ENCODE results near the gene KPNB1.
A peak's percentile ranks its signal among the peaks of the same experiment; 100 is the strongest.

KPNB1 gene

GRCh38 chr17:47686664-47687327, 37.1 kb downstream of the KPNB1 start:
- Histone ChIP-seq H3K36me3 (ENCODE audit: insufficient read depth, low read length) (peaks cover 42% of the 10 kb centered on the region), H3K4me2 (ENCODE audit: insufficient read depth, low read length) (no peak overlapping the region), H3K27ac (ENCODE audit: low read length) (no peak overlapping the region), H2AFZ (ENCODE audit: low read depth, low read length) (no peak overlapping the region), H3K79me2 (ENCODE audit: insufficient read depth, low read length) (no peaks in the 10 kb centered on the region), H3K9ac (ENCODE audit: low read depth, low read length) (no peak overlapping the region), H3K4me1 (ENCODE audit: insufficient read depth, low read length) (no peaks in the 10 kb centered on the region), H4K20me1 (ENCODE audit: insufficient read depth, low read length) (peaks cover 21% of the 10 kb centered on the region; the same call in 1 of the 2 replicates), H3K9me3 (ENCODE audit: insufficient read depth, low read length, severe bottlenecking) (no peaks in the 10 kb centered on the region), H3K4me3 (ENCODE audit: low read depth in 1 of 2, low read length in 2 of 2) (no peak overlapping the region), H3K27me3 (ENCODE audit: insufficient read depth, low read length, poor library complexity) (no peaks in the 10 kb centered on the region)
- no peak; the same call in 2 of the 3 replicates for ATAC-seq (ENCODE audit: insufficient read depth, low read depth)
- TF ChIP-seq CTCF (IDR thresholded peaks at IDR 0.05; ENCODE audit: borderline replicate concordance, extremely low read depth, low read length, poor library complexity, severe bottlenecking) (no peak), EZH2 (IDR thresholded peaks at IDR 0.05; ENCODE audit: borderline replicate concordance, low read depth, low read length, severe bottlenecking) (no peak)
- DNase-seq = no peak

- Histone ChIP-seq H3K27me3 (ENCODE audit: insufficient read depth, low read length, poor library complexity) (no peaks in the 10 kb centered on the region), H3K9me3 (ENCODE audit: insufficient read depth, low read length, severe bottlenecking) (no peaks in the 10 kb centered on the region), H3K79me2 (ENCODE audit: insufficient read depth, low read length) (no peaks in the 10 kb centered on the region), H4K20me1 (ENCODE audit: insufficient read depth, low read length) (peaks cover 22% of the 10 kb centered on the region; the same call in 1 of the 2 replicates), H3K9ac (ENCODE audit: low read depth, low read length) (no peak overlapping the region), H2AFZ (ENCODE audit: low read depth, low read length) (no peak overlapping the region), H3K4me1 (ENCODE audit: insufficient read depth, low read length) (0 out of 2 replicates have a peak, but pooled peaks cover under 1% of the 10 kb centered on the region), H3K4me3 (ENCODE audit: low read depth in 1 of 2, low read length in 2 of 2) (no peak overlapping the region), H3K4me2 (ENCODE audit: insufficient read depth, low read length) (no peak overlapping the region), H3K36me3 (ENCODE audit: insufficient read depth, low read length) (peaks cover 37% of the 10 kb centered on the region), H3K27ac (ENCODE audit: low read length) (no peak overlapping the region)
- DNase-seq = no peak
- ATAC-seq (ENCODE audit: insufficient read depth, low read depth) = no peak
- TF ChIP-seq CTCF (IDR thresholded peaks at IDR 0.05; ENCODE audit: borderline replicate concordance, extremely low read depth, low read length, poor library complexity, severe bottlenecking) (no peak), EZH2 (IDR thresholded peaks at IDR 0.05; ENCODE audit: borderline replicate concordance, low read depth, low read length, severe bottlenecking) (no peak)
These were observed 37.6 kb downstream of the KPNB1 start for GRCh38 chr17:47687328-47687690.

- H2AFZ ChIP-seq (ENCODE audit: low read depth, low read length) = no peak overlapping the region
- peaks cover 33% of the 10 kb centered on the region for H3K36me3 ChIP-seq (ENCODE audit: insufficient read depth, low read length)
- H3K27ac ChIP-seq (ENCODE audit: low read length) = no peak overlapping the region
- ATAC-seq (ENCODE audit: insufficient read depth, low read depth) (peak; percentile 33; the same call in 2 of the 3 replicates), DNase-seq (no peak)
- no peak overlapping the region for H3K4me3 ChIP-seq (ENCODE audit: low read depth in 1 of 2, low read length in 2 of 2)
- no peak overlapping the region for H3K4me2 ChIP-seq (ENCODE audit: insufficient read depth, low read length)
- peaks cover 5% of the 10 kb centered on the region for H3K4me1 ChIP-seq (ENCODE audit: insufficient read depth, low read length)
- TF ChIP-seq EZH2 (IDR thresholded peaks at IDR 0.05; ENCODE audit: borderline replicate concordance, low read depth, low read length, severe bottlenecking) = no peak
- no peak for TF ChIP-seq CTCF (IDR thresholded peaks at IDR 0.05; ENCODE audit: borderline replicate concordance, extremely low read depth, low read length, poor library complexity, severe bottlenecking)
- H3K79me2 ChIP-seq (ENCODE audit: insufficient read depth, low read length) = no peaks in the 10 kb centered on the region
- no peaks in the 10 kb centered on the region for H3K27me3 ChIP-seq (ENCODE audit: insufficient read depth, low read length, poor library complexity)
- H4K20me1 ChIP-seq (ENCODE audit: insufficient read depth, low read length) = peaks cover 23% of the 10 kb centered on the region; the same call in 1 of the 2 replicates
- H3K9me3 ChIP-seq (ENCODE audit: insufficient read depth, low read length, severe bottlenecking) = no peaks in the 10 kb centered on the region
- H3K9ac ChIP-seq (ENCODE audit: low read depth, low read length) = no peak overlapping the region
These were observed 38.0 kb downstream of the KPNB1 start for GRCh38 chr17:47687748-47688147.
